Common myeloid progenitor, CD34-positive (primary cell): ENCODE data around the gene MED29.

Experiments used
- CTCF ChIA-PET: fragments of 350-600 bp; sonication (Branson Sonifier 250); formaldehyde crosslinking; loops from one replicate; lab custom pipeline; 2021; ENCODE audit warnings: antibody characterized with exemption; lab: Charles Lee
- POLR2A ChIA-PET: fragments of 350-600 bp; sonication (Branson Sonifier 250); formaldehyde crosslinking; loops from one replicate; lab custom pipeline; 2021; ENCODE audit warnings: antibody characterized with exemption; lab: Charles Lee
- DNase-seq, 3 donors: peaks; one replicate each; pipeline versions ENCODE4 v3.0.0 to v3.0.0-alpha.2; 2013
- H3K27ac ChIP-seq, 2 experiments: 1 replicate in 1 of 2; 2 replicates in 1 of 2; pipeline ENCODE4 v1.7.0; 2013; ENCODE audit warnings: inconsistent platforms in 2 of 2, low read length in 2 of 2, mild to moderate bottlenecking in 2 of 2, low read depth in 1 of 2, moderate library complexity in 1 of 2; ENCODE audit not compliant: severe bottlenecking in 2 of 2, insufficient read depth in 1 of 2, poor library complexity in 1 of 2
- H3K27me3 ChIP-seq, 5 experiments: replicated peaks in 2 of 5; 1 replicate in 3 of 5; 2 replicates in 2 of 5; pipeline versions ENCODE4 v1.6.1 to v1.7.0; 2013; ENCODE audit warnings: low read length in 4 of 5, mild to moderate bottlenecking in 2 of 5, moderate library complexity in 2 of 5, inconsistent platforms in 1 of 5; ENCODE audit not compliant: insufficient read depth in 5 of 5, control insufficient read depth in 4 of 5
- H3K36me3 ChIP-seq, 4 experiments: 1 replicate in 2 of 4; 2 replicates in 2 of 4; pipeline versions ENCODE4 v1.6.1 to v1.7.0; 2013; ENCODE audit warnings: low read length in 3 of 4, control low read depth in 1 of 4, mild to moderate bottlenecking in 1 of 4; ENCODE audit not compliant: control insufficient read depth in 4 of 4, insufficient read depth in 4 of 4
- H3K4me1 ChIP-seq, 4 experiments: 1 replicate in 3 of 4; 2 replicates in 1 of 4; pipeline versions ENCODE4 v1.6.1 to v1.7.1; 2013; ENCODE audit warnings: low read length in 3 of 4, mild to moderate bottlenecking in 3 of 4, control low read depth in 1 of 4, inconsistent platforms in 1 of 4, moderate library complexity in 1 of 4; ENCODE audit not compliant: control insufficient read depth in 4 of 4, insufficient read depth in 4 of 4; ENCODE audit errors: control extremely low read depth in 1 of 4
- H3K4me3 ChIP-seq, 7 experiments: 1 replicate in 4 of 7; 2 replicates in 3 of 7; pipeline versions ENCODE4 v1.5.1 to v1.7.0; 2013; ENCODE audit warnings: mild to moderate bottlenecking in 7 of 7, low read length in 6 of 7, moderate library complexity in 6 of 7, inconsistent platforms in 2 of 7, low read depth in 2 of 7, control low read depth in 1 of 7; ENCODE audit not compliant: insufficient read depth in 4 of 7, control insufficient read depth in 1 of 7; ENCODE audit errors: extremely low read depth in 1 of 7
- H3K9me3 ChIP-seq, 5 experiments: 1 replicate in 4 of 5; 2 replicates in 1 of 5; pipeline versions ENCODE4 v1.6.1 to v1.7.1; 2013; ENCODE audit warnings: low read length in 4 of 5, mild to moderate bottlenecking in 2 of 5, inconsistent platforms in 1 of 5, low read depth in 1 of 5, moderate library complexity in 1 of 5; ENCODE audit not compliant: control insufficient read depth in 4 of 5, insufficient read depth in 2 of 5; ENCODE audit errors: control extremely low read depth in 1 of 5
- WGBS: methylation state at CpG from one replicate; pipeline ENCODE4 v1.1.5; 2013; ENCODE audit not compliant: insufficient coverage; 5-methylcytosine and 5-hydroxymethylcytosine counted together

MED29 gene

GRCh38 chr19:39385629-39386411, 5.4 kb upstream of the MED29 start:
- peaks cover 4 to 14% (median 11%) of the 10 kb centered on the region in 4 experiments for H3K4me1 ChIP-seq
- POLR2A ChIA-PET: interaction anchor here (0.6 kb wide), 1 partner anchor 27 kb away, joined by 3 read pairs; the partner anchor contains the start of gene PLEKHG2
- no peak overlapping the region for H3K4me3 ChIP-seq
- H3K36me3 ChIP-seq: peaks cover 18 to 80% (median 63%) of the 10 kb centered on the region in 4 experiments
- CTCF ChIA-PET: interaction anchor here (0.6 to 1.6 kb wide), 3 partner anchors 9 to 26 kb away, joined by 3 to 4 read pairs (median 3); partner anchors contain the start of gene PLEKHG2
- H3K27me3 ChIP-seq: no peaks in the 10 kb centered on the region
- 91% methylated on average over 12 of the region's 20 CpGs for WGBS
- H3K9me3 ChIP-seq: no peaks in the 10 kb centered on the region
- DNase-seq: peak in 2 of 3 donors; percentile 36 to 53
- no peak overlapping the region for H3K27ac ChIP-seq

GRCh38 chr19:39386557-39386956, 4.6 kb upstream of the MED29 start:
- H3K27me3 ChIP-seq: no peaks in the 10 kb centered on the region
- no peak for DNase-seq
- CTCF ChIA-PET: interaction anchor here (0.6 to 1.6 kb wide), 2 partner anchors 10 to 21 kb away, joined by 3 read pairs; no protein-coding TSS in a partner anchor
- H3K4me1 ChIP-seq: peaks cover 4 to 14% (median 12%) of the 10 kb centered on the region in 4 experiments
- no peaks in the 10 kb centered on the region for H3K9me3 ChIP-seq
- H3K36me3 ChIP-seq: peaks cover 13 to 73% (median 56%) of the 10 kb centered on the region in 4 experiments
- no CpG with 5 or more reads among the region's 7 CpGs for WGBS
- H3K27ac ChIP-seq: peak overlapping the region in 1 of 2 experiments; percentile 25
- POLR2A ChIA-PET: no interaction called here
- H3K4me3 ChIP-seq: no peak overlapping the region

GRCh38 chr19:39388657-39389056, 2.5 kb upstream of the MED29 start:
- ChIA-PET CTCF (interaction anchor here (1.0 to 1.3 kb wide), 2 partner anchors 11 to 52 kb away, joined by 3 to 4 read pairs; no protein-coding TSS in a partner anchor), POLR2A (no interaction called here)
- Histone ChIP-seq H3K27me3 (no peaks in the 10 kb centered on the region), H3K4me1 (peaks cover 7 to 22% (median 19%) of the 10 kb centered on the region in 4 experiments), H3K9me3 (no peaks in the 10 kb centered on the region), H3K4me3 (no peak overlapping the region), H3K27ac (no peak overlapping the region), H3K36me3 (peaks cover 8 to 57% (median 46%) of the 10 kb centered on the region in 4 experiments)
- DNase-seq: no peak
- WGBS: 100% methylated on average over 1 of the region's 5 CpGs

- H3K9me3 ChIP-seq: no peaks in the 10 kb centered on the region
- ChIA-PET POLR2A (interaction anchor here (1.7 kb wide), 1 partner anchor 8 kb away, joined by 6 read pairs; no protein-coding TSS in a partner anchor), CTCF (interaction anchor here (1.0 to 4.6 kb wide), 3 partner anchors 12 to 51 kb away, joined by 3 to 34 read pairs (median 4); partner anchors contain the start of gene PLEKHG2)
- H3K4me1 ChIP-seq: peaks cover 7 to 22% (median 19%) of the 10 kb centered on the region in 4 experiments
- peak overlapping the region in 6 of 7 experiments; percentile 55 to 99 (median 98) for H3K4me3 ChIP-seq
- H3K27ac ChIP-seq: peak overlapping the region; percentile 98 to 99
- peaks cover 10 to 54% (median 47%) of the 10 kb centered on the region in 4 experiments for H3K36me3 ChIP-seq
- 89% methylated on average over 11 of the region's 13 CpGs for WGBS
- H3K27me3 ChIP-seq: no peaks in the 10 kb centered on the region
- DNase-seq: no peak
Measured at GRCh38 chr19:39389631-39390414, 1.4 kb upstream of the MED29 start.

- H3K4me1 ChIP-seq: peaks cover 7 to 22% (median 19%) of the 10 kb centered on the region in 4 experiments
- no peaks in the 10 kb centered on the region for H3K27me3 ChIP-seq
- DNase-seq: no peak
- peak overlapping the region; percentile 55 to 99 (median 98) for H3K4me3 ChIP-seq
- peak overlapping the region; percentile 98 to 99 for H3K27ac ChIP-seq
- ChIA-PET POLR2A (interaction anchor here (0.6 to 2.2 kb wide), 11 partner anchors 9 to 55 kb away, joined by 3 to 21 read pairs (median 6); partner anchors contain the start of genes GMFG, PLEKHG2, RPS16 and SAMD4B), CTCF (interaction anchor here (4.6 kb wide), 1 partner anchor 21 kb away, joined by 34 read pairs; the partner anchor contains the start of gene PLEKHG2)
- 0% methylated on average over 10 of the region's 10 CpGs for WGBS
- peaks cover 13 to 56% (median 49%) of the 10 kb centered on the region in 4 experiments for H3K36me3 ChIP-seq
- H3K9me3 ChIP-seq: no peaks in the 10 kb centered on the region
Measured at GRCh38 chr19:39390451-39390750, 777 bp upstream of the MED29 start.

- WGBS: 49% methylated on average over 10 of the region's 17 CpGs
- CTCF ChIA-PET: interaction anchor here (0.5 to 7.8 kb wide), 13 partner anchors 7 to 71 kb away, joined by 3 to 119 read pairs (median 3); partner anchors contain the start of genes PLEKHG2 and SAMD4B
Measured at GRCh38 chr19:39397360-39398296, 6.5 kb downstream of the MED29 start.

More at GRCh38 chr19:39397360-39398296, 6.5 kb downstream of the MED29 start:
- Histone ChIP-seq H3K27ac (peak overlapping the region; percentile 55 to 79), H3K9me3 (no peaks in the 10 kb centered on the region), H3K36me3 (peaks cover 13 to 22% (median 20%) of the 10 kb centered on the region in 4 experiments), H3K4me3 (peak overlapping the region in 2 of 7 experiments; percentile 21), H3K27me3 (no peaks in the 10 kb centered on the region), H3K4me1 (peaks cover 12 to 50% (median 37%) of the 10 kb centered on the region in 4 experiments)
- peak; percentile 85 to 92 (median 89) for DNase-seq
- POLR2A ChIA-PET: interaction anchor here (1.5 to 3.0 kb wide), 3 partner anchors 10 to 55 kb away, joined by 5 to 46 read pairs (median 40); partner anchors contain the start of genes PLEKHG2, SAMD4B and ZFP36
